NCI-H2029 treated with DMSO at 0.1 percent for 48 hours (cell line): ENCODE measurements around the gene ALPK3.
"Not testable (repeated sequence)": the region's sequence is repeated elsewhere in the genome, so short reads cannot be mapped to it uniquely, and the experiment has no call there.

Source experiments
- DNase-seq: peaks from one replicate; lab custom pipeline; 2025; lab: John Stamatoyannopoulos, UW

Gene ALPK3

DNA sequence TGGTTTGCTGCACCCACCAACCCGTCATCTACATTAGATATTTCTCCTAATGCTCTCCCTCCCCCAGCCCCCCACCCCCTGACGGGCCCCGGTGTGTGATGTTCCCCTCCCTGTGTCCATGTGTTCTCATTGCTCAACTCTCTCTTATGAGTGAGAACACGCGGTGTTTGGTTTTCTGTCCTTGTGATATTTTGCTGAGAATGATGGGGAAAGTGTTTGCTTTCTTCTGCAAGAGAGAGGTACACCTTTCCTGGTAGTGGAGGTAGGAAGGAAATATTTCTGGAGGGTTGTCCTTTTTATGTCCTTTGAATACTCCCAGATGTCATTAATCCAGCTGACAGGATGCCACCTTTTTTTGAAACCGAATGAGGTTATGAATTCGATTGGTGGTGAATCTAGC is 56.8 kb downstream of the ALPK3 start:
- DNase-seq: no peak

DNA sequence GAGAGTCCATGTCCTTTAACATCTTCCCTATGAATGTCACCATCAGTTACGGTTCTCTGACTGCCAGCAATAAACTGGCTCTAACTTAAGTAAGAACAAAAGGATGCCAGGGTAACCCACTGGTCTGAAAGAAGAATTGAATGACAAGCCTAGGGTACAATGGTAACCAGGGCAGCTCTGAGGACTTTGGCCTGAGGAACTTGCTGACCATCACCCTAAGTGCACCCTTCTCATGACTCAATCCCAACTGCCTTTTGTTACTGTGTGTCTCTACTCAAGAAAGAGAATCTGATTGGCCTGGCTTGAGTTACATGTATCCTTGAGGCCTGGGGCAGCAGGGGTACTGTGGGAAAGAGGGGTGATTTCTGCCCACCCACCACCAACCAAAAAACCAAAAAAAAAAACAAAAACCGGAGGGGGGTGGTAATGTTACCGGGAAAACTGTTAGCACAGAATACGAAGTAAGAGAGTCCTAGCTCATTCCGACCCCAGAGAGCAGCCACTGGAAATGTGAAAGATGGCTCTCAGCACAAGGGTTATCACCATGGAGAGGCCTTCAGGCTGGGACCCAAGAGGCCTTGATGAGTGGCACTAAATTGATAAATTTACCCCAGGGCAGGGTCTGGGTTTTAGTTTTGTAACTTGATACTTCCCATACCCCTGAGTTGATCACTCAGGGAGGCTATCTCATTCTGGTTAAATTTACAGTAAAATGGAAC is 58.0 kb downstream of the ALPK3 start:
- DNase-seq: no peak

DNA sequence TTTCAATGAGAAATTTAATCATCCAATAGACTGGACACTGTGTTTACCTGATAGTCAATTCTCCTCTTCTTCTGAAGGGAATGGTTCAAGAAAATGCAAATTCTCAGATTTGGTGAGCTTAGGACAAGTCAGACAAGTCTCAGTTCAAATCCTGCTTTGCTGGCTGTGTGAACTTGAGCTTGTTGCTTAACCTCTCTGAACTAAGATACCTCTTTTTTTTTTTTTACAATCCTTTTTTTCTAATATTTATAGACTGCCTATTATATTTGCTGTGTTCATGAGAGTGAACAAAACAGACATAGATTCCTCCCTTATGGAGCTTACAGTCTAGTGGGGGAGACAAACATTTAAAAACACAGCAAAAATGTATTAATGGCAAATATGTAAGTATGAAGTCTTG is 59.1 kb downstream of the ALPK3 start:
- DNase-seq: no peak

DNA sequence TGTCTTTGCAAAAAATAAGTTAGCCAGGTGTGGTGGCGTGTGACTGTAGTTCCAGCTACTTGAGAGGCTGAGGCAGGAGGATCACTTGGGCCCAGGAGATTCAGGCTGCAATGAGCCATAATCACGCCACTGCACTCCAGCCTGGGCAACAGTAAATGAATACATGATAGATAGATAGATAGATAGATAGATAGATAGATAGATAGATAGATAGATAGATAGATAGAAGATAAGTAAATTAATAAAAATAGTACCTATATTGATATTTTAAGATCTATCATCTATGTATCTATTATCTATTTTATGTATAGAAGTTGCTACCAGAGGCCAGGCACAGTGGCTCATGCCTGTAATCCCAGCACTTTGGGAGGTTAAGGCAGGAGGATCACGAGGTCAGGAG is 60.5 kb downstream of the ALPK3 start:
- DNase-seq: not testable (repeated sequence)

DNA sequence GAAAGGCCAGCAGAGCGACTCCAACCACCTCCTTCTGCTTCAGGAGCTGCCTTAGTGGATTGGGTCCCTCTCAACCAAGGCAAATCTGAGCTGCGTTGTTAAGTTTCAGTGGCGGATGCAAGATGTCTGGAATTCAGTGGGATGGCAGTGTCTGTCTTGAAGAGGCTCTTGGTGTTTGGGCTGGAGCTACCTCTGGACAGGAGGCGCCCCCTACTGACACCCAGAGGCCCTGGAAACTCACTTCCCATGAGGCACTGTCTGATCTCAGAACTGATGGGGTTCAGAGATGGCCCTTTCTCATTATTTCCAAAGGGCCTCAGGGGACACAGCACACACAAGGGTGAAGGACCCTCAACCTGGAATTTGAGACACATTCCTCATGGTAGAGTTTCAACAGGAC is 61.3 kb downstream of the ALPK3 start:
- no peak for DNase-seq

DNA sequence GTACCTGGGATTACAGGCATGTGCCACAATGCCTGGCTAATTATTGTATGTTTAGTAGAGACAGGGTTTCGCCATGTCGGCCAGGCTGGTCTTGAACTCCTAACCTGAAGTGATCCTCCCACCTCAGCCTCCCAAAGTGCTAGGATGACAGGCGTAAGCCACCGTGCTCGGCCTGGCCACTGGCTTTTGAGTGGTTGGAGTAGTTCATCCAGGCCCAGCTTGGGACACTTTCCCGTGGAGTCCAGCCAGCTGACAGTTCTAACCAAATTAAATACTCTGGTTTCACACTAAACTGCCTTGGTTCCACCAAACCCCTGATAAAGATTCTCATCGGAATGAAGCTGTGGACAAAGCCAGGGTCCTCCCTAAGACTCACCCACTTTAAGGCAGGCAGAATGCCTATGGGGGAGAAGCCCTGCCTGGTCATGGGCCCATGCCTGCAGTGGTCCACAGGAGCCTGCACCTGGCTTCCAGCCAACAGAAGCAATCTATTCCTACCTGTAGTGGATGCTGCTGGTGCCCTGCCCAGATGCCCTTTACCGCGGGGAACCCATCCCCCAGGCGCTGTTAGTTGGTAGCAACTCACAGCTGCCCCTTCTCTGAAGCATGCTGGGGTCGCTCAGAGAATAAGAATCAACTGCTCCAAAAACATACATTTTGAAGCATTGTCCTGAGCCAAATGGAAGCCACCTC is 62.1 kb downstream of the ALPK3 start:
- DNase-seq: no peak

DNA sequence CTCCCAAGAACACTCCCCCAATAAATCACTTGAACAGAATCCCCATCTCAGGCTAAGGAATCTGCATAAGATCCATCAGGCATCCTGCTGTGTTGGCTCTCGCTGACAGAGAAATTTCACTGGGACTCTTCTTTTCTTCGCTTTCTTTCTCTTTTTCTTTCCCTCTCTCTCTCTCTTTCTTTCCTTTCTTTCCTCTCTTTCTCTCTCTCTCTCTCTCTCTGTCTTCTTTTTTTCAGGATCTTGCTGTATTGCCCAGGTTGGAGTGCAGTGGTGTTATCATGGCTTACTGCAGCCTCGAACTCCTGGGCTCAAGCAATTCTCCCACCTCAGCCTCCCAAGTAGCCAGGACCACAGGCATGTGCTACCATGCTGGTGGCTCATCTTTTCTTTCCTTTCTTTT is 62.9 kb downstream of the ALPK3 start:
- DNase-seq: no peak

DNA sequence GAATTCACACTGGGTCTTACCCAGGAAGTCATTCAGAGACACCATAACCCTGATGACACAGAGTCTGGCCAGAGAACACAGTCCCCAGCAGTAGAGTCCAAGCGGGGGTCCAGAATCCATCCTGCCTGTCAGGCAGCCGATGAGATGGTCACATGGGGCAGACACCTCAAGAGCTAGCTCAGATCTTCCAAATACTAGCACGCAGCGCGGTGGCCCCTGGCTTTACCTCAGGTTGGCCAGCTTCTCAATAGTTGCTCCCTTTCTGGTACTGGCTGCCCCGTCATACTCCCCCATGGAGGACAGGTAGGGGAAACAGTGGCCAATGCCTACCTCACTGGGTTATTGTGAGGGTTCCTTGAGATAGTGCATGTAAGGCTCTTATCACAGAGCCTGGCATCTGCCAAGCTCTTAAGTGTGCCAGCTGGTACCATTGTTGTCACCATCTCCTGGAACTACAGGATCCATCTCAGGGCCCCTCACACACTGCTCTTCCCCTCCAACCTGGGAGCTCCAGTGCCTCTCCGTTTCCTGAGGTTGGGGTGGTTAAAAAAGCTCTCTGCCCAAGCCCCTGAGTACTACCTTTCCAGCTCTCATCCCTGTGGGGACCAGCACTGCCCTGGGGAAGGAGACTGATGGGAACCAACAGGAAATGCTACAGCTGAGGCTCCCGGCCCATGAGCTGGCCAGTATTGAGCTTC is 63.8 kb downstream of the ALPK3 start:
- DNase-seq: no peak

DNA sequence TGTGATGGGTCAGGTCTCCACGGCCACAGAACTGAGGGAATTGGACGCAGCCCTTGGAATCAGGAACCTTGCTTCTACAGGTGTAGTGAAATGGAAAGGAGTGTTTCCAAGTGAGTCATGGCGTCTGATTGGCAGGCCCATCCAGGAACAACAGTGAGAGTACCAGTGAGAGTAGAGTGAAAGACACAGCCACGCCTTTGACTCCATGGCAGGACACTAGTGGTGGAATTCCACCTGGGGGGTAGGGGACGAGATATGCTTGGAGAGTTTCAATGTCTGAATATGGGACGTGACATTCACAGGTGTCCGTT is 64.3 kb downstream of the ALPK3 start:
- no peak for DNase-seq

DNA sequence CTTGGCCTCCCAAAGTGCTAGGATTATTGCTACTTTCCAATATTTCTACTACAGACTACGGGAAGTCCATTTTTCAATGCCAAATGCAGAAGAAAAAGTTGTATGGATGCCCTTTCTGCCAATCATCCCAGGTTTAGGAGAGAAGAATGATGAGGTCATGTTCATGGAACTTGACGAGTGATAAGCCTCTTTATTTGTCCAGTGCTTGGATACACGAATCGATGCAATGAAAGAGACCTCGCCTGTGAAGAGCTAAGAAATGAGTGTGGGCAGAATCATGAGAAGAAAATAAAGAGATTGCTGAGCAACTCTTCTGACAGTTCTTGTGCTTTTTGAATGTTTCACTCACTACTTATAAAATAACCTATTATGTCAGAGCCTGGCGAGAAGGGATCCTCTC is 66.3 kb downstream of the ALPK3 start:
- DNase-seq: no peak

DNA sequence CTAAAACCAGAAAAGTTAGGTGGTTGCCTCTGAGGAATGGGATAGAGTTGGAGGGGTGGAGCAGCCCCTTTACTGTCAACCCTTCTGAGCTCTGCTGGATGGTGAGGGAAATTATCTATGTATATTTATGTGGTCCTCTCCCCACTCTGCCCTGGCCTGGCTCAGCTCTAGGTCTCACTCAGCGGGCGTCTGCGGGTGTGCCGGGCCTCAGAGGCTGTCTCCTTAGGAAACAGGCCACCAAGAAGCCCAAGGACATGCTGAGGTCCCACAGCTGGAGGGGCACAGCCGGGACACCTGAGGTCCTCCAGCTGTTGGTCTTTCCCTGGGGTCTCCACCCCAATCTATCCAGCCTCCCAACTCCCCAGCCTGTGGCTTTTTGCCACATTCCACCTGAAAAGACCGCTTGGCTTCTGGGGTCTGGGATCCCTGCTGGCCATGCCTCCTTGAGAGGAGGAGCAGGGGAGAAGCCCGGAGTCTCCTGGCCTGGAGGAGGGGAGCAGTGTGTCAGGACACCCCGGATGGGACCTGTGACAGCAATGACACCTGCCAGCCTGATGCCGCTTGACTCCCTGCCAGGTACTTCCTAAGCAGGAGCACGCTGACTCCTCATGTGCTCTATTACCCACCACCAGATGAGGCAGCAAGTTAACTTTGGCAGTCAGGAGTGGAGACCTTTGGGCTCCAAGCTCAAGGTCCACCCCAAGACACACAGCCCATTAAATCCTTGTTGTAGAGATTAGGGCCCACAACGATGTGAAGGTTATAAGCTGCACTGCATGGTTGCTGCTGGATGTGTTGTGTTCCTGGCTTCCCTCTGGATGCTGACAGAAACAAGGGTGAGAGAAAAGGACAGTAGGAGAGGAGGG is 67.0 kb downstream of the ALPK3 start, which contains the start of gene SLC28A1:
TSS of gene SLC28A1 (plus strand) at position 747 of the 866 bp plus-strand sequence. CDS start 3,099 bp downstream, outside the sequence.
- no peak for DNase-seq

DNA sequence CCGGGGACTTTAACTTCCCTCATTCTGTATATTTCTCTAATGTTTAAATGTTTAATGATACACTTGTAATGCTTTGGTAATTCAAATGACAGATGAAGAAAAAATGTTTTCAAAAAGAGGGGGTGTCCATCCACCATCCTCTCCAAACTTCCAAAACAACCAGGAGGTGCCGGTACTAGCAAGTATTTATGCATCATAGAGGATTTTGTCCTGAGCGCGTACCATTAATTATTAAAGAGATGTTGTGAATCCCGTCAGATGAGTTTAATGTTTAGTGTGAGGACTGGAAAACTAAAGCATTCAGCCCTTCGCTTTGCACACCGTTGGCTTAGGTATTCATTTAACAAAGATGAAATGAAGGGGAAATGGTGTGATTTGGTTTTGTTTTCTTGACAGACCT is 68.6 kb downstream of the ALPK3 start:
- DNase-seq: no peak

DNA sequence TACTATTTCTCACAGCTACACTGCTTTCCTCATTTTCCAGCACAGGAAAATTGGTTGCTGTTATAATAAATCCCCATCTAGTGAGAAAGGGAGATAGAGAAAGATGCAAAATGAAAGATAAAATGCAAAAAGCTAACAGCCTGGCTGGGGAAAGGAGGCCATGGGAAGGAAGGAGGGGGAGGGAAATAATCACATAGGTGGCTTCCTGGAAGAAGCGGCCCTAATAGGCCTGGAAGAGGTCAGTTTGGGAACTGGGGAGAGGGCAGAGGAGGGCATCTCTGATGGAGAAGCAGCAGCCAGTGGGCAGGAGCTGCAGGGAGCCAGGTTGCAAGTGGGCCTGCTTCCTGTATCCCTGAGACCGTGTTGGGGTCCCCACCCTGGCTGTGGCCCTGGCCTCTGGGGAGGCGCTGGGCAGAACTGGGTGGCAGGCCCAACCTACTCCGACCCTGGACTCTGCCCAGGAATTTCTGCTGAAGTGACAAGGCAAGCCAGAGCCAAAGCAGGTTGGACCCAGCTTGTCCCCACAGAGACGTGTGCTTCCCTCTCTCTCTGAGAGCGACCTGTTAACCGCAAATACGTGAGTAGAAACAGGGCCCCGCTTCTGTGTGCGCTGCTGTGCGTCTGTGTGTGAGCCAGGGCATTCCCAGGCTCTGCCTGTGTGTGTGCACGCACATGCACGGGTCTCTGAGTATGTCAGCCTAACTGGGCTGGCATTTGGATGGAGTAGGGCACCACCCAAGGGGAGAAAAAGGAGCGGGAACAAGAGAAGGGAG is 69.2 kb downstream of the ALPK3 start:
- no peak for DNase-seq

DNA sequence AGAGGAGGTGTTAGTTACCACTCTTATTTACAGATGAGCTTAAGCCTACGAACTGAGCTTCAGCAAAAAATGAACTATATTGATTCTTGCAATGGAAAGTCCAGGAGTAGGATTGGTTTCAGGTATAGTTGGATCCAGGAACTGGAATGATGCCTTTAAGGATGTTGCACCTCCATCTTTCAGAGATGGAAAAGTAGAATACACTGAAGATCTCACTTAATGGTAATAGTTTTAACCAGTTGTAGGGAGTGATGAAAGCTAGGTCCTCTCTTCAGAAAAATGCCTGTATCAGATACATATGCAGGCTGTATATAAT is 69.8 kb downstream of the ALPK3 start:
- DNase-seq: no peak

DNA sequence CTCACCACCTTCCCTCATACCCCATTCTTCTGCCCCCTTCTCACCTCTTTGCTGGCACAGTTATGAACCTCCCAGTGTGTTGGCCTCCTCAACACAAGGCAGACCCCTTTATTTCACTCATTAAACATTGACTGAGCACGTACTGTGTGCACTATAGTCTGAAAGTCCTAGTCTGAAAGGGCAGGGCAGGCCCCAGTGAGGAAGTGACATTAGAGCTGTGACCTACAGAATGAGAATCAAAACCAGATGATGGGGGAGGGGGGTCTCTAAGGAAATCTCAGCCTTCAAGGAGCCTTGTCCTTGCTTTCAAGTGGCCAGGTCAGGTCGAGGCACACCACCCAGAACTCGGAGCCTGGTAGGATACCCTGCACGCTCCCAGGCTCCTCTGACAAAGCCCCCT is 70.8 kb downstream of the ALPK3 start:
- no peak for DNase-seq

DNA sequence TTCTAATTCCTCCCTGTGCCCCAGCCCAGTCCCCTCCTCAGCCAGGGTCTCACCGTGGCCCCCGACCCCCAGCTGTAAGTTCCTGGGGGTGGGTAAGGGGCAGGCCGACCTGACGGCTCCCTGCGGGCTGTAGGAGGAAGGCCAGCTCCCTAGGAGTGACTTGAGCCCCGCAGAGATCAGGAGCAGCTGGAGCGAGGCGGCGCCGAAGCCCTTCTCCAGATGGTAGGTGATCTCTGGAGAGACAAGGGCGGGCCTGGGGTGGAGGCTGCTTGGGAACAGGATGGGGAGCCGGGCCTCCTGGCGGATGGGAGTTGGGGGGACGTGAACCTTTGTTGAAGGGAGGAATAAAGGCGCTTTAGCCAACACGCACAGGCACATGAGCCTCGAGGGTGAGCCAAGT is 71.5 kb downstream of the ALPK3 start:
- DNase-seq: no peak

DNA sequence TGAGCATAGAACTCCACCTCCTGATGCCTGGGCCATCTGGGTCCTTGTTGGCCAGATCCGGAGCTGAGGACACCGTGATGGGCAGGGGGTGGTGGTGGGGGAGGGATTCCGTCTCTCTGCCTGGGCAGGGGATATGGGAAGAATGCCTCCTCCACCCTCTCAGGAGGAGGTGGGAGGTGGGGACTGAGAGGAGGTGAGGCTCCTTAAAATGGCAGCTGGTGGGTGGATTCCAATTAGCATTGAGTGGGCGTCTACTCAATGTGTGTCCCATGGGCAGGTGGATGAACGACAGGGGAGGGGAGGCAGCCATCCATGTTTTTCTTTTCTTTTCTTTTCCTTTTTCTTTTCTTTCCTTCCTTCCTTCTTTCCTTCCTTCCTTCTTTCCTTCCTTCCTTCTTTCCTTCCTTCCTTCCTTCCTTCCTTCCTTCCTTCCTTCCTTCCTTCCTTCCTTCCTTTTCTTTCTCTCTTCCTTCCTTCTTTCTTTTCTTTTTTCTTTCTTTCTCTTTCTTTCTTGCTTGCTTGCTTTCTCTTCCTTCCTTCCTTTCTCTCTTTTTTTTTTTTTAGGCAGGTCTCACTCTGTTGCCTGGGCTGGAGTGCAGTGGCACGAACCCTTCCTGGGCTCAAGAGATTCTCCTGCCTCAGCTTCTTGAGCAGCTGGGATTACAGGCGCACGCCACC is 72.3 kb downstream of the ALPK3 start:
- DNase-seq: no peak

DNA sequence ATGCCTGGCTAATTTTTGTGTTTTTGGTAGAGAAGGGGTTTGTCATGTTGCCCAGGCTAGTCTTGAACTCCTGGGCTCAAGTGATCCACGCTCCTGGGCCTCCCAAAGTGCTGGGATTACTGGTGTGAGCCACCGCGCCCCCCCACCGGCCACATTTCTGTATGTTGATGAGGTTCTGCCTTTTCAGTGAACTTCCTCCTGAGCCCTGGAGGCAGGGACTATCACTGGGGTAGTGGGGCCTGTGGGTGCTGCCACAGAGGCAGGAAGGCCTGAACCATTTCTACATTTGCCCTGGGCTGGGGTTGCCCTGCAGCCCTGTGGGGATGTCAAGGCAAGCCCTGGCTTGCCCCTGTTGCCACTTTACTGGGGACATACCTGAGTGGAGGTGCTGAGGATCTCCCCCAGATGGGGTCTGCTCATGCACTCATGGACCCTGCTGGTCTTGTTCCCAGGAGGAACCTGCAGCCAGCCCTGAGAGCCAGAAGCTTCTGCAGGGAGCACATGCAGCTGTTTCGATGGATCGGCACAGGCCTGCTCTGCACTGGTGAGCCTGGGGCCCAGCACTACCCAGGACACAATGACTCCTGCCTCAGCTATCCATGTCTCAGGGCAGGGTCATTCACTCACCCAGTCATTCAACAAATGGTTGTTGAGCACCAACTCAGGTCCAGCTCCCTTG is 73.0 kb downstream of the ALPK3 start:
- no peak for DNase-seq

DNA sequence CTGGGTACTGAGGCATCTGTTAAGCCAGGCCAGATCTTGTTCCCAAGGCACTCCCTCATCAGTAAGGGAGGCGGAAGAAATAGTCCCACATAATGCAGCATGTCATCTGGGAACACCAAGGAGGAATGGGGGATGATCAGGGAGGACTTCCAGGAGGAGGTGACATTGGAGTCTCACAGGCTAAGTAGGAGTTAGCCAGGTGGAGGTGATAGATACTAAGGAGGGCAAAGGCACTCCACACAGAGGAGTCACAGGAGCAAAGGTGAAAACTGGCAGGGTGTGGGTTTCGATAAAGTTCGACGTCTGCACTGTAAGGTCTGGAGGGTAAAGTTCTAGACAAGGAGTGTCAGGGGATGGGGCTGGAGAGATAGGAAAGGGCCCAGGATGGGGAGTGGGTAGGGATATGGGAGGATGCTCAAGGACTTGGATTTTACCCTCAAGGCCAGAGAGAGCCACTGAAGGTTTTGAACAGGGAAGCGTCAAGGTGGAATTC is 73.6 kb downstream of the ALPK3 start:
- no peak for DNase-seq

DNA sequence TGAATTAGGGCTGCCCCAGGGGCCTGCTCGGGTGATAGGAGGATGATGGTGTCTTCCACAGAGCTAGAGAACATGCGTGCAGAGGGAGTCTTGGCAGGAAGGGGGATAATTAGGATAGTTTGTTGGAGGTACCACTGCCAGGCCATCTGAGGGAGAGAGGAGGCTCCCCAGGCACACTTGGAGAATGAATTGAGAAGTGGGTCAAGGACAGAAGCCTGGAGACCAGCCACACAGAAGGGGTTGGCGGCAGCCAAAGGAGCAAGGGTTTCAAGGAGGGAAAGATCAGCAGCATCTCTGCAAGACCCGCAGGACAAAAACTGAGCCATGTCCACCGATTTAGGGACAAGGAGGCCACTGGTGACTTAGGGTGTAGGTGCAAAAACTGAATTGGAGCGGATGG is 74.2 kb downstream of the ALPK3 start:
- DNase-seq: no peak
